IMR-90 (cell line): Measurements from ENCODE around the gene AGAP2. TPM values are rescaled to one million over a fixed set of nuclear protein-coding genes. Genes with fewer than 3 reads are reported as not detected.

Experiments
- ATAC-seq: fragments of 200-7000 bp; cut with Tn5 transposase; 2 replicates; pipeline ENCODE4 v1.9.1; 2020; ENCODE audit warnings: low read depth, mild to moderate bottlenecking, moderate library complexity
- BruUV-seq: library from RNA; stranded (reverse); fragments of 400-500 nt; replicated peaks from 2 replicates; lab custom pipeline; 2021; lab: Mats Ljungman, UMichigan
- CTCF ChIA-PET: fragments of 300-600 bp; formaldehyde crosslinking; extraction: SDS; loops from one replicate; lab custom pipeline; 2021; ENCODE audit warnings: antibody characterized with exemption; lab: Yijun Ruan, JAX
- POLR2A ChIA-PET: fragments of 300-600 bp; sonication (Branson Sonifier 250); formaldehyde crosslinking; loops from one replicate; lab custom pipeline; 2022; ENCODE audit warnings: antibody characterized with exemption; ENCODE audit not compliant: unreplicated experiment; lab: Charles Lee
- DNase-seq: peaks from one replicate; pipeline ENCODE4 v3.0.0; 2013
- H2AFZ ChIP-seq: replicated peaks from 2 replicates; pipeline ENCODE3; 2013; ENCODE audit warnings: low read length, mild to moderate bottlenecking; ENCODE audit not compliant: poor library complexity
- H2AK5ac ChIP-seq: 2 replicates; pipeline ENCODE4 v1.6.1; 2013; ENCODE audit warnings: low read depth, low read length, inconsistent platforms
- H2AK9ac ChIP-seq: replicated peaks from 2 replicates; pipeline ENCODE3; 2013; ENCODE audit warnings: mild to moderate bottlenecking, low read depth, low read length, moderate library complexity; ENCODE audit not compliant: poor library complexity
- H2BK120ac ChIP-seq: 2 replicates; pipeline ENCODE4 v1.6.1; 2013; ENCODE audit warnings: low read depth, low read length, inconsistent platforms
- H2BK15ac ChIP-seq: 3 replicates; pipeline ENCODE4 v1.6.1; 2013; ENCODE audit warnings: low read depth, low read length, inconsistent platforms
- H2BK20ac ChIP-seq: 2 replicates; pipeline ENCODE4 v1.6.1; 2013; ENCODE audit warnings: low read depth, mild to moderate bottlenecking, inconsistent platforms, low read length, moderate library complexity
- H2BK5ac ChIP-seq: 2 replicates; pipeline ENCODE4 v1.6.1; 2013; ENCODE audit warnings: mild to moderate bottlenecking, low read depth, low read length, inconsistent platforms; ENCODE audit not compliant: poor library complexity, severe bottlenecking
- H3K14ac ChIP-seq: replicated peaks from 2 replicates; pipeline ENCODE4 v1.6.1; 2013; ENCODE audit warnings: low read depth, low read length, inconsistent platforms
- H3K18ac ChIP-seq: 2 replicates; pipeline ENCODE4 v1.6.1; 2013; ENCODE audit warnings: low read depth, low read length, control low read depth
- H3K23ac ChIP-seq: 2 replicates; pipeline ENCODE4 v1.6.1; 2013; ENCODE audit warnings: low read depth, low read length, inconsistent platforms
- H3K27ac ChIP-seq: 2 replicates; pipeline ENCODE4 v1.5.1; 2013; ENCODE audit warnings: mild to moderate bottlenecking, control low read depth, low read length; ENCODE audit not compliant: insufficient read depth
- H3K27me3 ChIP-seq: 2 replicates; pipeline ENCODE4 v1.6.1; 2013; ENCODE audit warnings: low read length; ENCODE audit not compliant: control insufficient read depth, insufficient read depth
- H3K36me3 ChIP-seq: 2 replicates; pipeline ENCODE4 v1.6.1; 2013; ENCODE audit warnings: low read length, mixed read lengths; ENCODE audit not compliant: control insufficient read depth, insufficient read depth
- H3K4ac ChIP-seq: 2 replicates; pipeline ENCODE4 v1.6.1; 2013; ENCODE audit warnings: low read depth, low read length, inconsistent platforms
- H3K4me1 ChIP-seq: 2 replicates; pipeline ENCODE4 v1.6.1; 2013; ENCODE audit warnings: low read length, mixed read lengths; ENCODE audit not compliant: control insufficient read depth, insufficient read depth
- H3K4me2 ChIP-seq: 2 replicates; pipeline ENCODE4 v1.6.1; 2013; ENCODE audit warnings: low read depth, mild to moderate bottlenecking, control low read depth, low read length, moderate library complexity
- H3K4me3 ChIP-seq: 2 replicates; pipeline ENCODE4 v1.5.1; 2013; ENCODE audit warnings: low read depth, mild to moderate bottlenecking, control low read depth, low read length, moderate library complexity; ENCODE audit not compliant: insufficient read depth
- H3K56ac ChIP-seq: 2 replicates; pipeline ENCODE4 v1.6.1; 2013; ENCODE audit warnings: low read length, inconsistent platforms; ENCODE audit not compliant: insufficient read depth; ENCODE audit errors: extremely low read depth
- H3K79me1 ChIP-seq, 2 experiments: 2 replicates each; pipeline ENCODE4 v1.6.1; 2013; ENCODE audit warnings: low read length in 2 of 2, inconsistent platforms in 1 of 2, low read depth in 1 of 2
- H3K9ac ChIP-seq: 2 replicates; pipeline ENCODE4 v1.6.1; 2013; ENCODE audit warnings: low read depth, low read length, control low read depth
- H3K9me1 ChIP-seq: 2 replicates; pipeline ENCODE4 v1.6.1; 2013; ENCODE audit warnings: low read length, inconsistent platforms; ENCODE audit not compliant: insufficient read depth
- H3K9me3 ChIP-seq: 2 replicates; pipeline ENCODE4 v1.6.1; 2013; ENCODE audit warnings: low read length; ENCODE audit not compliant: control insufficient read depth, insufficient read depth
- H4K20me1 ChIP-seq: 2 replicates; pipeline ENCODE4 v1.6.1; 2013; ENCODE audit warnings: low read length, inconsistent platforms; ENCODE audit not compliant: insufficient read depth
- H4K5ac ChIP-seq: 2 replicates; pipeline ENCODE4 v1.6.1; 2013; ENCODE audit warnings: mild to moderate bottlenecking, low read depth, low read length, control low read depth
- H4K8ac ChIP-seq, 2 experiments: 2 replicates each; pipeline ENCODE4 v1.6.1; 2013; ENCODE audit warnings: low read depth in 2 of 2, low read length in 2 of 2, control low read depth in 1 of 2, inconsistent platforms in 1 of 2
- H4K91ac ChIP-seq: 2 replicates; pipeline ENCODE4 v1.6.1; 2013; ENCODE audit warnings: low read depth, low read length, inconsistent platforms; ENCODE audit not compliant: insufficient read depth
- POLR2A ChIP-seq: IDR thresholded peaks from 2 replicates; pipeline ENCODE4 v1.6.1; 2012; ENCODE audit warnings: mild to moderate bottlenecking, low read depth, low read length
- RFX5 ChIP-seq: IDR thresholded peaks from 2 replicates; pipeline ENCODE4 v1.8.0; 2012; ENCODE audit warnings: low read depth, mild to moderate bottlenecking, low read length, moderate library complexity
- SMC3 ChIP-seq: fragments of 150-350 bp; IDR thresholded peaks from 2 replicates; pipeline ENCODE4 v1.6.1; 2016; ENCODE audit warnings: low read depth, mild to moderate bottlenecking, antibody characterized with exemption, low read length, moderate library complexity
- WGBS, 2 experiments: methylation state at CpG; one replicate each; pipeline versions ENCODE4 v1.1.5 to v1.1.7; 2013; ENCODE audit warnings: missing lambda C conversion rate in 2 of 2; ENCODE audit not compliant: insufficient read length in 1 of 2; ENCODE audit errors: extremely low coverage in 2 of 2; 5-methylcytosine and 5-hydroxymethylcytosine counted together
- dilution Hi-C: fragments of 300-500 bp; cut with HindIII; formaldehyde crosslinking; loops from one replicate; pipeline ENCODE4 v1.14.3; 2018; ENCODE audit warnings: low sequenced_read_pairs; ENCODE audit not compliant: unreplicated experiment
- in situ Hi-C: fragments of 300-500 bp; cut with MboI; formaldehyde crosslinking; loops from 3 replicates; pipeline ENCODE4 v1.14.3; 2019; ENCODE audit warnings: low sequenced_read_pairs, inconsistent platforms, mixed read lengths
- intact Hi-C: fragments of 100-400 bp; cut with micrococcal nuclease; formaldehyde crosslinking; loops from 2 replicates; pipeline ENCODE4 v1.10.0; 2022
- polyA plus RNA-seq, 3 experiments: library from polyadenylated mRNA; depleted of rRNA; stranded (reverse); fragments of >200 nt; gene quantifications; 2 replicates each; pipeline ENCODE4 v1.2.3, GENCODE V29; 2012; ENCODE audit warnings: low replicate concordance in 1 of 3
- total RNA-seq: library from RNA; depleted of rRNA; stranded (reverse); fragments of >200 nt; gene quantifications from 2 replicates; pipeline ENCODE4 v1.2.3, GENCODE V29; 2012

The AGAP2 gene
- total and polyA plus RNA-seq, 2 of the 4 experiments (the other 2 are of a cell fraction) = 0.03 to 0.18 TPM

DNA sequence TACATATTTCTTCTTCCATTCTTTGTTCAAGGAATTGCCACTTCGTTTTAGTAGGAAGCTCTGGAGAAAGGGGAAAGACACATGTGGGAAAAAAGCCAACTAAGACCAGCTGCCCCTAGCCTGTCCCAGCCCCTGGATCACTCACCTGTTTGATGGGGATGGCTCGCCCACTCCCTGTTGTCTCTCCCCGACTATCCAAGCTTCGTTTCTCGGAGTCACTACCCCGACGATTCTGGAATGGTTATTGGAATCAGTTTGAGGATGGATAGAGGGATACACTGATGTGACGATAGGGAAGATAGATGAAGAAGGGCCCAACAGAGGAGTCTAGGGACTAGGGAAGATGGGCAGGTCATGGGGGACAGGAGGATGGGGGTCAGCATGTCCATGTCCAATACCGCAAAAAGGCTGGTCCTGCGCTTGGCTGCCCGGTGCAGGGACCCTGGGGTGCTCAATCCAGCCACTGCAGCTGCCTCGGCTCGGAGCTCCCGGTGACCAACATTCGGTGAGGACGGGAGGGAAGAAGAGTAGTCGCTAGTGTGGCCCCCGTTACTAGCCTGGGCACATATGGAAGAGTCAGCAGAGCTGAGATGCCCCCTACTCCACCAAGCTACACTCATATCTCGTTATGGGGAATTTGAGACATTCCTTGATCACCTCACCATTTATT is 7.0 kb downstream of the AGAP2 start:
- Histone ChIP-seq H4K91ac (no peak overlapping the region), H4K8ac (no peak overlapping the region), H3K23ac (no peak overlapping the region), H4K20me1 (peaks cover 16% of the 10 kb centered on the region; the same call in 1 of the 2 replicates), H3K4me3 (no peak overlapping the region), H3K14ac (no peak overlapping the region), H2BK15ac (no peak overlapping the region), H2BK20ac (no peak overlapping the region), H3K9me1 (0 out of 2 replicates have a peak, but pooled peaks cover 6% of the 10 kb centered on the region), H3K9ac (no peak overlapping the region), H2BK120ac (no peak overlapping the region), H4K5ac (no peak overlapping the region), H2BK5ac (no peak overlapping the region), H3K18ac (no peak overlapping the region), H3K4me2 (no peak overlapping the region), H2AK5ac (no peak overlapping the region), H2AFZ (no peak overlapping the region), H3K9me3 (no peaks in the 10 kb centered on the region), H3K79me1 (peaks cover 0 to 11% of the 10 kb centered on the region in 2 experiments; a peak in 1 of 4 replicates), H3K4me1 (0 out of 2 replicates have a peak, but pooled peaks cover 4% of the 10 kb centered on the region), H3K27me3 (peaks cover 54% of the 10 kb centered on the region), H3K36me3 (peaks cover 6% of the 10 kb centered on the region; the same call in 1 of the 2 replicates), H3K4ac (no peak overlapping the region), H3K56ac (no peak overlapping the region), H2AK9ac (no peak overlapping the region), H3K27ac (no peak overlapping the region)
- no peak for DNase-seq
- intact Hi-C loops (no loop called here), dilution Hi-C loops (no loop called here), in situ Hi-C loops (loop anchor here (10.0 kb wide), 1 partner anchor 147 kb away; no protein-coding TSS in a partner anchor)
- WGBS, 2 experiments = 76% methylated on average over 4 of the region's 19 CpGs; no CpG with 5 or more reads in 1 of the 2 experiments
- POLR2A ChIA-PET = no interaction called here
- BruUV-seq = no TSS peak
- CTCF ChIA-PET = no interaction called here
- no peak for ATAC-seq
- TF ChIP-seq SMC3 = no peak
- TF ChIP-seq POLR2A = no peak
- TF ChIP-seq RFX5 = no peak
